IMR-90 (cell line): ENCODE results near the gene RXFP2. TPM values are rescaled to one million over a fixed set of nuclear protein-coding genes. Genes with fewer than 3 reads are reported as not detected.

ENCODE experiments used
- ATAC-seq: fragments of 200-7000 bp; cut with Tn5 transposase; 2 replicates; pipeline ENCODE4 v1.9.1; 2020; ENCODE audit warnings: low read depth, mild to moderate bottlenecking, moderate library complexity
- BruUV-seq: library from RNA; stranded (reverse); fragments of 400-500 nt; replicated peaks from 2 replicates; lab custom pipeline; 2021; lab: Mats Ljungman, UMichigan
- CTCF ChIA-PET: fragments of 300-600 bp; formaldehyde crosslinking; extraction: SDS; loops from one replicate; lab custom pipeline; 2021; ENCODE audit warnings: antibody characterized with exemption; lab: Yijun Ruan, JAX
- POLR2A ChIA-PET: fragments of 300-600 bp; sonication (Branson Sonifier 250); formaldehyde crosslinking; loops from one replicate; lab custom pipeline; 2022; ENCODE audit warnings: antibody characterized with exemption; ENCODE audit not compliant: unreplicated experiment; lab: Charles Lee
- DNase-seq: peaks from one replicate; pipeline ENCODE4 v3.0.0; 2013
- H2AFZ ChIP-seq: replicated peaks from 2 replicates; pipeline ENCODE3; 2013; ENCODE audit warnings: low read length, mild to moderate bottlenecking; ENCODE audit not compliant: poor library complexity
- H2AK5ac ChIP-seq: 2 replicates; pipeline ENCODE4 v1.6.1; 2013; ENCODE audit warnings: low read depth, low read length, inconsistent platforms
- H2AK9ac ChIP-seq: replicated peaks from 2 replicates; pipeline ENCODE3; 2013; ENCODE audit warnings: mild to moderate bottlenecking, low read depth, low read length, moderate library complexity; ENCODE audit not compliant: poor library complexity
- H2BK120ac ChIP-seq: 2 replicates; pipeline ENCODE4 v1.6.1; 2013; ENCODE audit warnings: low read depth, low read length, inconsistent platforms
- H2BK15ac ChIP-seq: 3 replicates; pipeline ENCODE4 v1.6.1; 2013; ENCODE audit warnings: low read depth, low read length, inconsistent platforms
- H2BK20ac ChIP-seq: 2 replicates; pipeline ENCODE4 v1.6.1; 2013; ENCODE audit warnings: low read depth, mild to moderate bottlenecking, inconsistent platforms, low read length, moderate library complexity
- H2BK5ac ChIP-seq: 2 replicates; pipeline ENCODE4 v1.6.1; 2013; ENCODE audit warnings: mild to moderate bottlenecking, low read depth, low read length, inconsistent platforms; ENCODE audit not compliant: poor library complexity, severe bottlenecking
- H3K14ac ChIP-seq: replicated peaks from 2 replicates; pipeline ENCODE4 v1.6.1; 2013; ENCODE audit warnings: low read depth, low read length, inconsistent platforms
- H3K18ac ChIP-seq: 2 replicates; pipeline ENCODE4 v1.6.1; 2013; ENCODE audit warnings: low read depth, low read length, control low read depth
- H3K23ac ChIP-seq: 2 replicates; pipeline ENCODE4 v1.6.1; 2013; ENCODE audit warnings: low read depth, low read length, inconsistent platforms
- H3K27ac ChIP-seq: 2 replicates; pipeline ENCODE4 v1.5.1; 2013; ENCODE audit warnings: mild to moderate bottlenecking, control low read depth, low read length; ENCODE audit not compliant: insufficient read depth
- H3K27me3 ChIP-seq: 2 replicates; pipeline ENCODE4 v1.6.1; 2013; ENCODE audit warnings: low read length; ENCODE audit not compliant: control insufficient read depth, insufficient read depth
- H3K36me3 ChIP-seq: 2 replicates; pipeline ENCODE4 v1.6.1; 2013; ENCODE audit warnings: low read length, mixed read lengths; ENCODE audit not compliant: control insufficient read depth, insufficient read depth
- H3K4ac ChIP-seq: 2 replicates; pipeline ENCODE4 v1.6.1; 2013; ENCODE audit warnings: low read depth, low read length, inconsistent platforms
- H3K4me1 ChIP-seq: 2 replicates; pipeline ENCODE4 v1.6.1; 2013; ENCODE audit warnings: low read length, mixed read lengths; ENCODE audit not compliant: control insufficient read depth, insufficient read depth
- H3K4me2 ChIP-seq: 2 replicates; pipeline ENCODE4 v1.6.1; 2013; ENCODE audit warnings: low read depth, mild to moderate bottlenecking, control low read depth, low read length, moderate library complexity
- H3K4me3 ChIP-seq: 2 replicates; pipeline ENCODE4 v1.5.1; 2013; ENCODE audit warnings: low read depth, mild to moderate bottlenecking, control low read depth, low read length, moderate library complexity; ENCODE audit not compliant: insufficient read depth
- H3K56ac ChIP-seq: 2 replicates; pipeline ENCODE4 v1.6.1; 2013; ENCODE audit warnings: low read length, inconsistent platforms; ENCODE audit not compliant: insufficient read depth; ENCODE audit errors: extremely low read depth
- H3K79me1 ChIP-seq, 2 experiments: 2 replicates each; pipeline ENCODE4 v1.6.1; 2013; ENCODE audit warnings: low read length in 2 of 2, inconsistent platforms in 1 of 2, low read depth in 1 of 2
- H3K9ac ChIP-seq: 2 replicates; pipeline ENCODE4 v1.6.1; 2013; ENCODE audit warnings: low read depth, low read length, control low read depth
- H3K9me1 ChIP-seq: 2 replicates; pipeline ENCODE4 v1.6.1; 2013; ENCODE audit warnings: low read length, inconsistent platforms; ENCODE audit not compliant: insufficient read depth
- H3K9me3 ChIP-seq: 2 replicates; pipeline ENCODE4 v1.6.1; 2013; ENCODE audit warnings: low read length; ENCODE audit not compliant: control insufficient read depth, insufficient read depth
- H4K20me1 ChIP-seq: 2 replicates; pipeline ENCODE4 v1.6.1; 2013; ENCODE audit warnings: low read length, inconsistent platforms; ENCODE audit not compliant: insufficient read depth
- H4K5ac ChIP-seq: 2 replicates; pipeline ENCODE4 v1.6.1; 2013; ENCODE audit warnings: mild to moderate bottlenecking, low read depth, low read length, control low read depth
- H4K8ac ChIP-seq, 2 experiments: 2 replicates each; pipeline ENCODE4 v1.6.1; 2013; ENCODE audit warnings: low read depth in 2 of 2, low read length in 2 of 2, control low read depth in 1 of 2, inconsistent platforms in 1 of 2
- H4K91ac ChIP-seq: 2 replicates; pipeline ENCODE4 v1.6.1; 2013; ENCODE audit warnings: low read depth, low read length, inconsistent platforms; ENCODE audit not compliant: insufficient read depth
- BHLHE40 ChIP-seq: fragments of 150-350 bp; IDR thresholded peaks from 2 replicates; pipeline ENCODE4 v1.6.1; 2016; ENCODE audit warnings: mild to moderate bottlenecking, low read depth, low read length
- CEBPB ChIP-seq: IDR thresholded peaks from 2 replicates; pipeline ENCODE4 v1.6.1; 2012; ENCODE audit warnings: low read depth, low read length, improper control_type of control experiment
- CHD1 ChIP-seq: IDR thresholded peaks from 2 replicates; pipeline ENCODE4 v1.6.1; 2012; ENCODE audit warnings: low read depth, low read length, improper control_type of control experiment
- CTCF ChIP-seq: conservative IDR thresholded peaks from 2 replicates; pipeline ENCODE4 v1.5.1; 2012; ENCODE audit warnings: mild to moderate bottlenecking, low read depth, low read length, improper control_type of control experiment
- ELK1 ChIP-seq: fragments of 150-350 bp; IDR thresholded peaks from 2 replicates; pipeline ENCODE4 v1.6.1; 2016; ENCODE audit warnings: low read depth, mild to moderate bottlenecking, low read length, moderate library complexity, borderline replicate concordance
- FOS ChIP-seq: fragments of 150-350 bp; IDR thresholded peaks from 2 replicates; pipeline ENCODE4 v1.6.1; 2016; ENCODE audit warnings: low read depth, low read length
- MAFK ChIP-seq: IDR thresholded peaks from 2 replicates; pipeline ENCODE4 v1.6.1; 2012; ENCODE audit warnings: low read depth, low read length, improper control_type of control experiment
- MAZ ChIP-seq: IDR thresholded peaks from 2 replicates; pipeline ENCODE4 v1.6.1; 2012; ENCODE audit warnings: low read depth, mild to moderate bottlenecking, low read length, improper control_type of control experiment, moderate library complexity, borderline replicate concordance
- MXI1 ChIP-seq: IDR thresholded peaks from 2 replicates; pipeline ENCODE4 v1.6.1; 2012; ENCODE audit warnings: low read depth, mild to moderate bottlenecking, low read length, moderate library complexity, borderline replicate concordance
- NFE2L2 ChIP-seq: fragments of 150-350 bp; IDR thresholded peaks from 2 replicates; pipeline ENCODE4 v1.6.1; 2016; ENCODE audit warnings: low read depth, mild to moderate bottlenecking, low read length
- POLR2A ChIP-seq: IDR thresholded peaks from 2 replicates; pipeline ENCODE4 v1.6.1; 2012; ENCODE audit warnings: mild to moderate bottlenecking, low read depth, low read length
- RAD21 ChIP-seq: IDR thresholded peaks from 2 replicates; pipeline ENCODE4 v1.6.1; 2012; ENCODE audit warnings: low read length, improper control_type of control experiment
- RCOR1 ChIP-seq: IDR thresholded peaks from 2 replicates; pipeline ENCODE4 v1.6.1; 2012; ENCODE audit warnings: mild to moderate bottlenecking, low read length, improper control_type of control experiment; ENCODE audit not compliant: insufficient replicate concordance
- RFX5 ChIP-seq: IDR thresholded peaks from 2 replicates; pipeline ENCODE4 v1.8.0; 2012; ENCODE audit warnings: low read depth, mild to moderate bottlenecking, low read length, moderate library complexity
- SMC3 ChIP-seq: fragments of 150-350 bp; IDR thresholded peaks from 2 replicates; pipeline ENCODE4 v1.6.1; 2016; ENCODE audit warnings: low read depth, mild to moderate bottlenecking, antibody characterized with exemption, low read length, moderate library complexity
- USF2 ChIP-seq: fragments of 150-350 bp; IDR thresholded peaks from 2 replicates; pipeline ENCODE4 v1.6.1; 2017; ENCODE audit warnings: mild to moderate bottlenecking, antibody characterized with exemption, low read length, low read depth
- WGBS, 2 experiments: methylation state at CpG; one replicate each; pipeline versions ENCODE4 v1.1.5 to v1.1.7; 2013; ENCODE audit warnings: missing lambda C conversion rate in 2 of 2; ENCODE audit not compliant: insufficient read length in 1 of 2; ENCODE audit errors: extremely low coverage in 2 of 2; 5-methylcytosine and 5-hydroxymethylcytosine counted together
- dilution Hi-C: fragments of 300-500 bp; cut with HindIII; formaldehyde crosslinking; loops from one replicate; pipeline ENCODE4 v1.14.3; 2018; ENCODE audit warnings: low sequenced_read_pairs; ENCODE audit not compliant: unreplicated experiment
- in situ Hi-C: fragments of 300-500 bp; cut with MboI; formaldehyde crosslinking; loops from 3 replicates; pipeline ENCODE4 v1.14.3; 2019; ENCODE audit warnings: low sequenced_read_pairs, inconsistent platforms, mixed read lengths
- intact Hi-C: fragments of 100-400 bp; cut with micrococcal nuclease; formaldehyde crosslinking; loops from 2 replicates; pipeline ENCODE4 v1.10.0; 2022
- polyA plus RNA-seq, 3 experiments: library from polyadenylated mRNA; depleted of rRNA; stranded (reverse); fragments of >200 nt; gene quantifications; 2 replicates each; pipeline ENCODE4 v1.2.3, GENCODE V29; 2012; ENCODE audit warnings: low replicate concordance in 1 of 3
- total RNA-seq: library from RNA; depleted of rRNA; stranded (reverse); fragments of >200 nt; gene quantifications from 2 replicates; pipeline ENCODE4 v1.2.3, GENCODE V29; 2012

The RXFP2 gene
- total and polyA plus RNA-seq, 2 of the 4 experiments (the other 2 are of a cell fraction) = not detected

- H3K9me3 ChIP-seq = no peaks in the 10 kb centered on the region
- H2BK120ac ChIP-seq = no peak overlapping the region
- no peaks in the 10 kb centered on the region for H4K20me1 ChIP-seq
- H3K4me3 ChIP-seq = no peak overlapping the region
- no peak overlapping the region for H3K23ac ChIP-seq
- DNase-seq (no peak), ATAC-seq (no peak)
- TF ChIP-seq FOS = no peak
- no peak for TF ChIP-seq CEBPB
- no peak for TF ChIP-seq MXI1
- TF ChIP-seq CHD1 = no peak
- TF ChIP-seq MAZ = no peak
- TF ChIP-seq RCOR1 = no peak
- no peak for TF ChIP-seq BHLHE40
- no peak for TF ChIP-seq CTCF
- TF ChIP-seq RAD21 = no peak
- no peak for TF ChIP-seq RFX5
- no peak for TF ChIP-seq ELK1
- no peak for TF ChIP-seq MAFK
- TF ChIP-seq SMC3 = no peak
- TF ChIP-seq NFE2L2 = no peak
- no peak for TF ChIP-seq POLR2A
- TF ChIP-seq USF2 = no peak
- BruUV-seq = no TSS peak
- intact Hi-C loops (no loop called here), dilution Hi-C loops (no loop called here), in situ Hi-C loops (no loop called here)
- H3K79me1 ChIP-seq = no peaks in the 10 kb centered on the region
- no peaks in the 10 kb centered on the region for H3K36me3 ChIP-seq
- no peak overlapping the region for H2BK5ac ChIP-seq
- H3K14ac ChIP-seq = no peak overlapping the region
- no peak overlapping the region for H3K18ac ChIP-seq
- POLR2A ChIA-PET = no interaction called here
- no peak overlapping the region for H2BK15ac ChIP-seq
- no peak overlapping the region for H3K4ac ChIP-seq
- CTCF ChIA-PET = no interaction called here
- H3K9me1 ChIP-seq = no peaks in the 10 kb centered on the region
- H4K91ac ChIP-seq = no peak overlapping the region
- WGBS, 2 experiments = no CpG with 5 or more reads among the region's 6 CpGs
- peak overlapping the region; percentile 33 for H2AFZ ChIP-seq
- no peak overlapping the region for H3K56ac ChIP-seq
- no peak overlapping the region for H3K9ac ChIP-seq
- no peak overlapping the region for H3K27ac ChIP-seq
- H2AK9ac ChIP-seq = no peak overlapping the region
- H3K4me1 ChIP-seq = no peaks in the 10 kb centered on the region
- peaks cover 30% of the 10 kb centered on the region for H3K27me3 ChIP-seq
- no peak overlapping the region for H3K4me2 ChIP-seq
- no peak overlapping the region for H2AK5ac ChIP-seq
- no peak overlapping the region for H2BK20ac ChIP-seq
- H4K5ac ChIP-seq = no peak overlapping the region
- H4K8ac ChIP-seq = no peak overlapping the region
Observed at GRCh38 chr13:31851216-31851615, 111.9 kb downstream of the RXFP2 start.
